MCF 10A (cell line): Measurements from ENCODE around the gene AUTS2. TPM values are rescaled to one million over a fixed set of nuclear protein-coding genes. Genes with fewer than 3 reads are reported as not detected.

Source experiments
- BruUV-seq: library from RNA; stranded (reverse); fragments of 400-500 nt; replicated peaks from 2 replicates; lab custom pipeline; 2021; lab: Mats Ljungman, UMichigan
- CTCF ChIA-PET: fragments of 300-600 bp; sonication (Branson Sonifier 250); formaldehyde crosslinking; extraction: SDS; loops from one replicate; lab custom pipeline; 2021; ENCODE audit warnings: antibody characterized with exemption, inconsistent platforms; lab: Yijun Ruan, JAX
- POLR2A ChIA-PET: fragments of 300-600, 350-650 bp; sonication (Branson Sonifier 250); formaldehyde crosslinking; extraction: SDS; loops from one replicate; lab custom pipeline; 2020; ENCODE audit warnings: antibody characterized with exemption, inconsistent platforms; lab: Yijun Ruan, JAX
- DNase-seq: peaks from one replicate; pipeline ENCODE4 v3.0.0-alpha.2; 2018; ENCODE audit not compliant: unreplicated experiment
- H3K27ac Mint-ChIP-seq: one replicate; pipeline ENCODE4 v1.8.0; 2022; ENCODE audit warnings: mild to moderate bottlenecking, low read depth, mixed read lengths; ENCODE audit not compliant: unreplicated experiment
- H3K27me3 Mint-ChIP-seq: one replicate; pipeline ENCODE4 v1.8.0; 2022; ENCODE audit warnings: mixed read lengths; ENCODE audit not compliant: insufficient read depth, unreplicated experiment
- H3K36me3 Mint-ChIP-seq: one replicate; pipeline ENCODE4 v1.8.0; 2022; ENCODE audit warnings: mild to moderate bottlenecking, moderate library complexity, mixed read lengths; ENCODE audit not compliant: insufficient read depth, unreplicated experiment
- H3K4me1 Mint-ChIP-seq: one replicate; pipeline ENCODE4 v1.8.0; 2022; ENCODE audit warnings: mixed read lengths; ENCODE audit not compliant: insufficient read depth, unreplicated experiment
- H3K4me3 Mint-ChIP-seq: one replicate; pipeline ENCODE4 v1.8.0; 2022; ENCODE audit warnings: mild to moderate bottlenecking, moderate library complexity, mixed read lengths; ENCODE audit not compliant: unreplicated experiment
- H3K9me3 Mint-ChIP-seq: one replicate; pipeline ENCODE4 v1.8.0; 2022; ENCODE audit warnings: mixed read lengths; ENCODE audit not compliant: unreplicated experiment
- CTCF ChIP-seq: fragments of 200-600 bp; IDR thresholded peaks from one replicate; pipeline ENCODE4 v1.8.0; 2022; ENCODE audit warnings: antibody characterized with exemption, mild to moderate bottlenecking; ENCODE audit not compliant: unreplicated experiment
- intact Hi-C: fragments of 100-400 bp; cut with micrococcal nuclease; formaldehyde crosslinking; loops from 2 replicates; pipeline ENCODE4 v1.14.1; 2022
- total RNA-seq: library from RNA; stranded (reverse); gene quantifications from 2 replicates; pipeline ENCODE4 v1.2.3, GENCODE V29; 2022

AUTS2 gene
- total RNA-seq, 1 experiment from 2014 or later: 1.3 TPM

- H3K9me3 Mint-ChIP-seq: peaks cover 6% of the 10 kb centered on the region
- POLR2A ChIA-PET: no interaction called here
- no peak for DNase-seq
- intact Hi-C loops: no loop called here
- H3K4me3 Mint-ChIP-seq: no peak overlapping the region
- no TSS peak for BruUV-seq
- no peaks in the 10 kb centered on the region for H3K27me3 Mint-ChIP-seq
- CTCF ChIA-PET: interaction anchor here (0.6 to 0.7 kb wide), 2 partner anchors 362 to 1001 kb away, joined by 3 to 4 read pairs; no protein-coding TSS in a partner anchor
- TF ChIP-seq CTCF: no peak
- no peak overlapping the region for H3K27ac Mint-ChIP-seq
- H3K4me1 Mint-ChIP-seq: no peaks in the 10 kb centered on the region
- peaks cover 5% of the 10 kb centered on the region for H3K36me3 Mint-ChIP-seq
Observed at GRCh38 chr7:70741666-70742065, 1143.4 kb downstream of the AUTS2 start.

DNA sequence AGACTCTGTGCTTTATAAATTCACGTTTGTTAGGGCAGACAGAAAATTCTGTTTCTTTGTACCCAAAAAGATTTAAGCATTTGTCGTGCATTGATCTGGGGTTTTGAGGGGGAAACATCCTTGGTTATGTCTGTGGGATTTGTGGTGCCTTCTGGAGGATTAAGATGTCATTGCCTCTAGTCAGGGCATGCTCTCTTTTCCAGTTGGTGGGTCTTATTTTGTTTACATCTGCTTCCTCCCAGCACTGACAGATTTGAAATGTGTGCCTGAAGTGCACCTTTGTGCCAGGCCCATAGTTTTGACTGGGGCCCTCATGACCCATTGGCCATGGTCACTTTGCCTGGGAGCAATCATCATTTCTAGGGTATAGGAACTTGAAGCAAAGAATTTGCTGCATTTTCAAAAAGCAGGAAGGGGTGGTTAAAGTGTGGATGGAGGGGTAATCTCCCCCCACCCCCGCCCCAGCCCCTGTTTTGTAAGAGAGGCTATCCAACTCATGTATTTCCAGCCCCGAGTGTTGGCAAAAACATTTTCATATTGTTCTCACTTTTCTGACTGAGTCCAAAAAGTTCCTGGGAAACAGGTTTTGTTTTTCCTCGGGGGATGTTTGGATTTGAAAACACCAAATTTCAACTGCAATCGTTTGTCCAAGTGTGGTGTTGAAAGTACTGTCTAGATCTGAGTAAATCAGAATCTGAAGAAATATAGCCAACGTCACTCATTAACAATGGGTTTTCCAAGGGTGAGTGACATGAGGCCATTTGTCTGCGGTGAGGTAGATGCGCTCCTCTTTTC is 1145.5 kb downstream of the AUTS2 start:
- Mint-ChIP-seq H3K4me1 (no peaks in the 10 kb centered on the region), H3K9me3 (peaks cover 8% of the 10 kb centered on the region), H3K27ac (no peak overlapping the region), H3K4me3 (no peak overlapping the region), H3K36me3 (no peaks in the 10 kb centered on the region), H3K27me3 (no peaks in the 10 kb centered on the region)
- DNase-seq: no peak
- ChIA-PET CTCF (no interaction called here), POLR2A (no interaction called here)
- intact Hi-C loops: no loop called here
- no TSS peak for BruUV-seq
- TF ChIP-seq CTCF: no peak

- POLR2A ChIA-PET: no interaction called here
- BruUV-seq: no TSS peak
- CTCF ChIA-PET: interaction anchor here (1.5 kb wide), 1 partner anchor 13 kb away, joined by 3 read pairs; no protein-coding TSS in a partner anchor
- Mint-ChIP-seq H3K9me3 (peaks cover 8% of the 10 kb centered on the region), H3K27ac (no peak overlapping the region), H3K4me1 (no peaks in the 10 kb centered on the region), H3K4me3 (no peak overlapping the region), H3K36me3 (no peaks in the 10 kb centered on the region), H3K27me3 (no peaks in the 10 kb centered on the region)
- DNase-seq: no peak
- intact Hi-C loops: no loop called here
- TF ChIP-seq CTCF: no peak
Observed at GRCh38 chr7:70744492-70744891, 1146.2 kb downstream of the AUTS2 start.

DNA sequence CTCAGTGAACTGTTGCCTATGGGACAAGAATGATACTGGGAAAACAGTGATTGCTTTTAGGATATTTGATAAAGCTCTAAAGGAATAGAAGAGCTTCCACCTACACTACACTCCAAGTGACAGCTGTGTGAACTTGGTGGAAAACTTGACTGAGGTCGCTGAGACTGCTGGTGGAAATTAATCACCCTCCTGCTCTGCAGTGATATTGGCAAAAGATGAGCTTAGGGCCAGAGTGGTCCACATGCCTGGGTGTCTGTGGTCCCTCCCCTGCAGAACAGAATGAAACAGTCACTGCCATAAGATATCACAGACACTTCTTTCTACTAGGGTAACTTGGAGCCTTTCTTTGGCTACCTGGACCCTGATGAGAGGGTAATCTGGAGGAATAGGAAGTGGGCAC is 1151.6 kb downstream of the AUTS2 start:
- CTCF ChIA-PET: interaction anchor here (0.6 to 0.8 kb wide), 2 partner anchors 12 to 154 kb away, joined by 4 to 5 read pairs; no protein-coding TSS in a partner anchor
- Mint-ChIP-seq H3K27me3 (no peaks in the 10 kb centered on the region), H3K4me1 (no peaks in the 10 kb centered on the region)

More for the DNA sequence above, 1151.6 kb downstream of the AUTS2 start:
- H3K27ac Mint-ChIP-seq: no peak overlapping the region
- TF ChIP-seq CTCF: no peak
- POLR2A ChIA-PET: no interaction called here
- no peak overlapping the region for H3K4me3 Mint-ChIP-seq
- H3K9me3 Mint-ChIP-seq: peaks cover 8% of the 10 kb centered on the region
- DNase-seq: no peak
- intact Hi-C loops: no loop called here
- no peaks in the 10 kb centered on the region for H3K36me3 Mint-ChIP-seq
- no TSS peak for BruUV-seq
